WTC11 (cell line): ENCODE measurements around the gene GALNT2. TPM values are rescaled to one million over a fixed set of nuclear protein-coding genes. Genes with fewer than 3 reads are reported as not detected.

ENCODE experiments used
- ATAC-seq: fragments of 200-7000 bp; cut with Tn5 transposase; 2 replicates; pipeline ENCODE4 v1.10.0; 2021; ENCODE audit warnings: mild to moderate bottlenecking, moderate library complexity
- CTCF ChIA-PET: fragments of 300-600 bp; sonication (Branson Sonifier 250); formaldehyde crosslinking; loops from one replicate; lab custom pipeline; 2021; ENCODE audit warnings: antibody characterized with exemption; lab: Charles Lee
- POLR2A ChIA-PET: fragments of 350-600 bp; sonication (Branson Sonifier 250); formaldehyde crosslinking; loops from one replicate; lab custom pipeline; 2021; ENCODE audit warnings: antibody characterized with exemption; lab: Charles Lee
- DNase-seq: peaks from one replicate; pipeline ENCODE4 v3.0.0; 2021; ENCODE audit warnings: low spot score
- H3K27ac Mint-ChIP-seq: 2 replicates; pipeline ENCODE4 v1.8.0; 2021; ENCODE audit warnings: mixed read lengths
- H3K27me3 Mint-ChIP-seq: 2 replicates; pipeline ENCODE4 v1.8.0; 2021; ENCODE audit warnings: low read depth, mild to moderate bottlenecking, moderate library complexity, mixed read lengths
- H3K36me3 Mint-ChIP-seq: 2 replicates; pipeline ENCODE4 v1.8.0; 2021; ENCODE audit warnings: mixed read lengths
- H3K4me1 Mint-ChIP-seq: 2 replicates; pipeline ENCODE4 v1.8.0; 2022; ENCODE audit warnings: mixed read lengths
- H3K4me3 Mint-ChIP-seq: 2 replicates; pipeline ENCODE4 v1.8.0; 2021; ENCODE audit warnings: mild to moderate bottlenecking, moderate library complexity, mixed read lengths
- H3K9me3 Mint-ChIP-seq: 2 replicates; pipeline ENCODE4 v1.8.0; 2021; ENCODE audit warnings: mixed read lengths
- CTCF ChIP-seq: fragments of 200-600 bp; IDR thresholded peaks from 2 replicates; pipeline ENCODE4 v1.8.0; 2022; ENCODE audit warnings: antibody characterized with exemption
- ETV6 ChIP-seq: sonication (generic); formaldehyde crosslinking; IDR thresholded peaks from 2 replicates; pipeline ENCODE4 v1.8.1; 2022; ENCODE audit warnings: mild to moderate bottlenecking, missing genetic modification reagents
- HMGA2 ChIP-seq: fragments of 250-450 bp; sonication (Bioruptor Pico); IDR thresholded peaks from 2 replicates; pipeline ENCODE4 v1.4.0; 2021; ENCODE audit warnings: mild to moderate bottlenecking, moderate library complexity
- IRF2 ChIP-seq: sonication (generic); formaldehyde crosslinking; IDR thresholded peaks from 2 replicates; pipeline ENCODE4 v1.8.0; 2022; ENCODE audit warnings: low read depth, missing genetic modification reagents, borderline replicate concordance
- MYBL2 ChIP-seq: sonication (generic); formaldehyde crosslinking; IDR thresholded peaks from 2 replicates; pipeline ENCODE4 v1.8.1; 2023; ENCODE audit warnings: mild to moderate bottlenecking, moderate library complexity, missing genetic modification reagents
- NFYB ChIP-seq: sonication (generic); formaldehyde crosslinking; conservative IDR thresholded peaks from 2 replicates; pipeline ENCODE4 v1.8.0; 2022; ENCODE audit warnings: low read depth, missing genetic modification reagents
- PRDM15 ChIP-seq: sonication (generic); formaldehyde crosslinking; IDR thresholded peaks from 2 replicates; pipeline ENCODE4 v1.8.0; 2022; ENCODE audit warnings: missing genetic modification reagents
- PREB ChIP-seq: sonication (generic); formaldehyde crosslinking; IDR thresholded peaks from 2 replicates; pipeline ENCODE4 v1.8.1; 2022; ENCODE audit warnings: mild to moderate bottlenecking, missing genetic modification reagents, moderate library complexity, borderline replicate concordance
- SOX15 ChIP-seq: fragments of 250-450 bp; sonication (Bioruptor Pico); IDR thresholded peaks from 2 replicates; pipeline ENCODE4 v1.9.0; 2021; ENCODE audit warnings: mild to moderate bottlenecking
- SP1 ChIP-seq: sonication (generic); formaldehyde crosslinking; conservative IDR thresholded peaks from 2 replicates; pipeline ENCODE4 v1.8.1; 2022; ENCODE audit warnings: missing genetic modification reagents
- STAT6 ChIP-seq: sonication (generic); formaldehyde crosslinking; conservative IDR thresholded peaks from 2 replicates; pipeline ENCODE4 v1.8.1; 2023; ENCODE audit warnings: mild to moderate bottlenecking, low read depth, missing genetic modification reagents, moderate library complexity
- TCF7 ChIP-seq: sonication (generic); formaldehyde crosslinking; IDR thresholded peaks from 2 replicates; pipeline ENCODE4 v1.8.0; 2022; ENCODE audit warnings: mild to moderate bottlenecking, low read depth, missing genetic modification reagents, moderate library complexity
- TP53 ChIP-seq: sonication (generic); formaldehyde crosslinking; IDR thresholded peaks from 2 replicates; pipeline ENCODE4 v1.8.1; 2023; ENCODE audit warnings: mild to moderate bottlenecking, missing genetic modification reagents
- ZNF219 ChIP-seq: sonication (generic); formaldehyde crosslinking; IDR thresholded peaks from 2 replicates; pipeline ENCODE4 v1.8.0; 2023; ENCODE audit warnings: missing genetic modification reagents, mild to moderate bottlenecking, borderline replicate concordance
- ZNF232 ChIP-seq: sonication (generic); formaldehyde crosslinking; IDR thresholded peaks from 2 replicates; pipeline ENCODE4 v1.8.0; 2022; ENCODE audit warnings: mild to moderate bottlenecking, missing genetic modification reagents
- total RNA-seq: library from RNA; stranded (reverse); gene quantifications from 3 replicates; pipeline ENCODE4 v1.2.3, GENCODE V29; 2021
- TF ChIP-seq, protein P1 (sequence below): sonication (generic); formaldehyde crosslinking; IDR thresholded peaks from 2 replicates; pipeline ENCODE4 v1.8.1; 2023; ENCODE audit warnings: mild to moderate bottlenecking, missing genetic modification reagents, borderline replicate concordance
- TF ChIP-seq, protein P2 (sequence below): fragments of 250-450 bp; sonication (Bioruptor Pico); IDR thresholded peaks from 2 replicates; pipeline ENCODE4 v1.8.0; 2021; ENCODE audit warnings: mild to moderate bottlenecking
- TF ChIP-seq, protein P3 (sequence below): sonication (generic); formaldehyde crosslinking; IDR thresholded peaks from 2 replicates; pipeline ENCODE4 v1.8.1; 2022; ENCODE audit warnings: low read depth, missing genetic modification reagents, borderline replicate concordance
- TF ChIP-seq, protein P4 (sequence below): sonication (generic); formaldehyde crosslinking; IDR thresholded peaks from 2 replicates; pipeline ENCODE4 v1.8.0; 2022; ENCODE audit warnings: mild to moderate bottlenecking, missing genetic modification reagents

Gene GALNT2
- total RNA-seq, 1 experiment from 2014 or later, result 74.8 TPM

GRCh38 chr1:230319014-230319747, 252.1 kb downstream of the GALNT2 start (continued):
- TF ChIP-seq PRDM15 (no peak), TCF7 (CRISPR knock-in tag) (no peak), PREB (CRISPR knock-in tag) (no peak), TP53 (CRISPR knock-in tag) (no peak), NFYB (CRISPR knock-in tag) (no peak), SP1 (CRISPR knock-in tag) (no peak), STAT6 (CRISPR knock-in tag) (no peak), ETV6 (CRISPR knock-in tag) (no peak)
- TF ChIP-seq, protein P1, sequence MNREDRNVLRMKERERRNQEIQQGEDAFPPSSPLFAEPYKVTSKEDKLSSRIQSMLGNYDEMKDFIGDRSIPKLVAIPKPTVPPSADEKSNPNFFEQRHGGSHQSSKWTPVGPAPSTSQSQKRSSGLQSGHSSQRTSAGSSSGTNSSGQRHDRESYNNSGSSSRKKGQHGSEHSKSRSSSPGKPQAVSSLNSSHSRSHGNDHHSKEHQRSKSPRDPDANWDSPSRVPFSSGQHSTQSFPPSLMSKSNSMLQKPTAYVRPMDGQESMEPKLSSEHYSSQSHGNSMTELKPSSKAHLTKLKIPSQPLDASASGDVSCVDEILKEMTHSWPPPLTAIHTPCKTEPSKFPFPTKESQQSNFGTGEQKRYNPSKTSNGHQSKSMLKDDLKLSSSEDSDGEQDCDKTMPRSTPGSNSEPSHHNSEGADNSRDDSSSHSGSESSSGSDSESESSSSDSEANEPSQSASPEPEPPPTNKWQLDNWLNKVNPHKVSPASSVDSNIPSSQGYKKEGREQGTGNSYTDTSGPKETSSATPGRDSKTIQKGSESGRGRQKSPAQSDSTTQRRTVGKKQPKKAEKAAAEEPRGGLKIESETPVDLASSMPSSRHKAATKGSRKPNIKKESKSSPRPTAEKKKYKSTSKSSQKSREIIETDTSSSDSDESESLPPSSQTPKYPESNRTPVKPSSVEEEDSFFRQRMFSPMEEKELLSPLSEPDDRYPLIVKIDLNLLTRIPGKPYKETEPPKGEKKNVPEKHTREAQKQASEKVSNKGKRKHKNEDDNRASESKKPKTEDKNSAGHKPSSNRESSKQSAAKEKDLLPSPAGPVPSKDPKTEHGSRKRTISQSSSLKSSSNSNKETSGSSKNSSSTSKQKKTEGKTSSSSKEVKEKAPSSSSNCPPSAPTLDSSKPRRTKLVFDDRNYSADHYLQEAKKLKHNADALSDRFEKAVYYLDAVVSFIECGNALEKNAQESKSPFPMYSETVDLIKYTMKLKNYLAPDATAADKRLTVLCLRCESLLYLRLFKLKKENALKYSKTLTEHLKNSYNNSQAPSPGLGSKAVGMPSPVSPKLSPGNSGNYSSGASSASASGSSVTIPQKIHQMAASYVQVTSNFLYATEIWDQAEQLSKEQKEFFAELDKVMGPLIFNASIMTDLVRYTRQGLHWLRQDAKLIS, result no peak
- TF ChIP-seq, protein P2, sequence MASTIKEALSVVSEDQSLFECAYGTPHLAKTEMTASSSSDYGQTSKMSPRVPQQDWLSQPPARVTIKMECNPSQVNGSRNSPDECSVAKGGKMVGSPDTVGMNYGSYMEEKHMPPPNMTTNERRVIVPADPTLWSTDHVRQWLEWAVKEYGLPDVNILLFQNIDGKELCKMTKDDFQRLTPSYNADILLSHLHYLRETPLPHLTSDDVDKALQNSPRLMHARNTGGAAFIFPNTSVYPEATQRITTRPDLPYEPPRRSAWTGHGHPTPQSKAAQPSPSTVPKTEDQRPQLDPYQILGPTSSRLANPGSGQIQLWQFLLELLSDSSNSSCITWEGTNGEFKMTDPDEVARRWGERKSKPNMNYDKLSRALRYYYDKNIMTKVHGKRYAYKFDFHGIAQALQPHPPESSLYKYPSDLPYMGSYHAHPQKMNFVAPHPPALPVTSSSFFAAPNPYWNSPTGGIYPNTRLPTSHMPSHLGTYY, result no peak

GRCh38 chr1:230320804-230321203, 253.8 kb downstream of the GALNT2 start:
- ChIA-PET CTCF (no interaction called here), POLR2A (no interaction called here)
- Mint-ChIP-seq H3K4me3 (no peak overlapping the region), H3K36me3 (peaks cover 44% of the 10 kb centered on the region), H3K4me1 (no peaks in the 10 kb centered on the region), H3K9me3 (peaks cover 4% of the 10 kb centered on the region; the same call in 1 of the 2 replicates), H3K27ac (no peak overlapping the region), H3K27me3 (no peaks in the 10 kb centered on the region)
- ATAC-seq (no peak), DNase-seq (no peak)
- TF ChIP-seq, protein P3, sequence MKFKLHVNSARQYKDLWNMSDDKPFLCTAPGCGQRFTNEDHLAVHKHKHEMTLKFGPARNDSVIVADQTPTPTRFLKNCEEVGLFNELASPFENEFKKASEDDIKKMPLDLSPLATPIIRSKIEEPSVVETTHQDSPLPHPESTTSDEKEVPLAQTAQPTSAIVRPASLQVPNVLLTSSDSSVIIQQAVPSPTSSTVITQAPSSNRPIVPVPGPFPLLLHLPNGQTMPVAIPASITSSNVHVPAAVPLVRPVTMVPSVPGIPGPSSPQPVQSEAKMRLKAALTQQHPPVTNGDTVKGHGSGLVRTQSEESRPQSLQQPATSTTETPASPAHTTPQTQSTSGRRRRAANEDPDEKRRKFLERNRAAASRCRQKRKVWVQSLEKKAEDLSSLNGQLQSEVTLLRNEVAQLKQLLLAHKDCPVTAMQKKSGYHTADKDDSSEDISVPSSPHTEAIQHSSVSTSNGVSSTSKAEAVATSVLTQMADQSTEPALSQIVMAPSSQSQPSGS, result no peak
- TF ChIP-seq CTCF (no peak), ZNF219 (CRISPR knock-in tag) (no peak), MYBL2 (no peak), TP53 (CRISPR knock-in tag) (no peak), HMGA2 (no peak), SOX15 (CRISPR knock-in tag) (no peak), IRF2 (CRISPR knock-in tag) (no peak), ZNF232 (CRISPR knock-in tag) (no peak)
- TF ChIP-seq, protein P4, sequence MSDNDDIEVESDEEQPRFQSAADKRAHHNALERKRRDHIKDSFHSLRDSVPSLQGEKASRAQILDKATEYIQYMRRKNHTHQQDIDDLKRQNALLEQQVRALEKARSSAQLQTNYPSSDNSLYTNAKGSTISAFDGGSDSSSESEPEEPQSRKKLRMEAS (CRISPR knock-in tag), result no peak
